AG09309 (cell line): ENCODE results near the gene OR4C45.
A peak's percentile ranks its signal among the peaks of the same experiment; 100 is the strongest.
"Not testable (repeated sequence)": the region's sequence is repeated elsewhere in the genome, so short reads cannot be mapped to it uniquely, and the experiment has no call there.

ENCODE experiments used
- DNase-seq: peaks from one replicate; pipeline ENCODE4 v3.0.0-alpha.2; 2010; ENCODE audit warnings: low read depth
- H3K4me3 ChIP-seq: 2 replicates; pipeline ENCODE4 v1.5.1; 2011; ENCODE audit warnings: mild to moderate bottlenecking, low read depth, low read length, moderate library complexity; ENCODE audit not compliant: control insufficient read depth
- TF ChIP-seq, protein P1 (sequence below): IDR thresholded peaks from 2 replicates; pipeline ENCODE4 v1.5.1; 2011; ENCODE audit warnings: mild to moderate bottlenecking, low read depth, low read length, inconsistent platforms; ENCODE audit not compliant: insufficient read depth, control insufficient read depth; ENCODE audit errors: missing control alignments

OR4C45 gene

DNA sequence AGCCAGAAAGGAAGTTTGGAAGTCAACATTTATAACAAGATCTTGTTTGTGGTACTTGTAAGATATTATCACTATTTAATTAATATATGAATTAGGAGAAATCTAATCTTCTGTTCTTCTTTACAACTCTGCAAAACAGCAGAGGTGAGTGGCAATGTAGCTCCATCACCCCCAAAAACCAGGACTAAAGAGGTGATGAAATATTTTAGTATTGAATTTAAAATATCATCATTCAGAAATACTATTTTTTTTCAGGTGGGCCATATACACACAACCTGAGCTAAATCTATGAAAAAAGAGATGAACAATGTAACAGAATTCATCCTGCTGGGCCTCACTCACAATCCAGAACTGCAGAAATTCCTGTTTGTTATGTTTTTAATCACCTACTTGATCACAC lies at the start of gene OR4C45:
TSS of gene OR4C45 (plus strand) at position 301 of the 400 bp plus-strand sequence.
- H3K4me3 ChIP-seq = no peak within 1 kb of the TSS

DNA sequence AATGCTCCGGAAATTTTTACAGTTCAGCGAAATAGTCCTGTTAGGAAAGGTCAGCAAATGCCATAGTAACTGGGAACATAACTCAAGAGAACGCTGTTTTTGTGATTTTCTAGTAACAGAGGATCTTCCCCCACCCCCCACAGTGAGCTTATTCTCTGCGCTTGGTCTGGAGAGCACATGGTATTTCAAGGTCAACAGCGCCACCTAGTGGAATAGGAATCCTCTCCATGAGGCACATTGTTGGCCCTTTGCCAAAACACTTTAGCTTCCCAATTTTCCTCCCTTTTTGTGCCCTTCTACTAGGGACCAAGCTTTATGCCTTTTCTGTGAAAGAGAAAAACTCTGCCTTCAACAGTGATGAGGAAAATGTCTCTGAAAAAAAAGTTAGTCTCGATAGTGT lies 37.1 kb upstream of the OR4C45 start:
- no peak overlapping the region for H3K4me3 ChIP-seq
- TF ChIP-seq, protein P1, sequence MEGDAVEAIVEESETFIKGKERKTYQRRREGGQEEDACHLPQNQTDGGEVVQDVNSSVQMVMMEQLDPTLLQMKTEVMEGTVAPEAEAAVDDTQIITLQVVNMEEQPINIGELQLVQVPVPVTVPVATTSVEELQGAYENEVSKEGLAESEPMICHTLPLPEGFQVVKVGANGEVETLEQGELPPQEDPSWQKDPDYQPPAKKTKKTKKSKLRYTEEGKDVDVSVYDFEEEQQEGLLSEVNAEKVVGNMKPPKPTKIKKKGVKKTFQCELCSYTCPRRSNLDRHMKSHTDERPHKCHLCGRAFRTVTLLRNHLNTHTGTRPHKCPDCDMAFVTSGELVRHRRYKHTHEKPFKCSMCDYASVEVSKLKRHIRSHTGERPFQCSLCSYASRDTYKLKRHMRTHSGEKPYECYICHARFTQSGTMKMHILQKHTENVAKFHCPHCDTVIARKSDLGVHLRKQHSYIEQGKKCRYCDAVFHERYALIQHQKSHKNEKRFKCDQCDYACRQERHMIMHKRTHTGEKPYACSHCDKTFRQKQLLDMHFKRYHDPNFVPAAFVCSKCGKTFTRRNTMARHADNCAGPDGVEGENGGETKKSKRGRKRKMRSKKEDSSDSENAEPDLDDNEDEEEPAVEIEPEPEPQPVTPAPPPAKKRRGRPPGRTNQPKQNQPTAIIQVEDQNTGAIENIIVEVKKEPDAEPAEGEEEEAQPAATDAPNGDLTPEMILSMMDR = peak; percentile 38
- DNase-seq = peak; percentile 0

More for the DNA sequence above, at the start of gene OR4C45:
- TF ChIP-seq, protein P1 = no peak
- DNase-seq = no peak

DNA sequence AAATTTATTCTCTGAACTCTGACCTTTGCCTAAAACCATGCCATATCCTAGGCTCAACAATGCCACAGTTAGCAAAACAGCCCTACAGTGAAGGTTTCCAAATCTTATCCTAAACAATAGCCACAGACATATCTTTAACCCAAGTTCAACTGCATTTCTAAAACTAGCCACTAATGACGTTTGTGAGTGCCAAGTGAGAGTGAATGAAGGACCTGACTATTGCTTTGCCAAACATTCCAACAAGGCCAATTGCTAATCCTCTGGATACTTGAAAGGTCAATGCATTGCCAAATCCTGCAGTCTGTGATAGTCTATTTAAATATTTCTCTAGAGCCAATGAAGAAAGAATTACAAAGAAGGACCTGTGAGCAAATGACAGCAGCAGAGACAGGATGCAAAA lies 2.5 kb upstream of the OR4C45 start:
- no peak overlapping the region for H3K4me3 ChIP-seq
- no peak for DNase-seq
- TF ChIP-seq, protein P1 = no peak

DNA sequence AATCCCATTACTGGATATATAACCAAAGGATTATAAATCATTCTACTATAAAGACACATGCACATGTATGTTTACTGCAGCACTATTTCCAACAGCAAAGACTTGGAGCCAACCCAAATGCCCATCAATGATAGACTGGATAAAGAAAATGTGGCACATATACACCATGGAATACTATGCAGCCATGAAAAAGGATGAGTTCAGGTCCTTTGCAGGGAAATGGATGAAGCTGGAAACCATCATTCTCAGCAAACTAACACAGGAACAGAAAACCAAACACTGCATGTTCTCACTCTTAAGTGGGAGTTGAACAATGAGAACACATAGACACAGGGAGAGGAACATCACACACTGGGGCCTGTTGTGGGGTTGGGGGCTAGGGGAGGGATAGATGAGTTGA lies 3.6 kb downstream of the OR4C45 start:
- not testable (repeated sequence) for H3K4me3 ChIP-seq, DNase-seq

DNA sequence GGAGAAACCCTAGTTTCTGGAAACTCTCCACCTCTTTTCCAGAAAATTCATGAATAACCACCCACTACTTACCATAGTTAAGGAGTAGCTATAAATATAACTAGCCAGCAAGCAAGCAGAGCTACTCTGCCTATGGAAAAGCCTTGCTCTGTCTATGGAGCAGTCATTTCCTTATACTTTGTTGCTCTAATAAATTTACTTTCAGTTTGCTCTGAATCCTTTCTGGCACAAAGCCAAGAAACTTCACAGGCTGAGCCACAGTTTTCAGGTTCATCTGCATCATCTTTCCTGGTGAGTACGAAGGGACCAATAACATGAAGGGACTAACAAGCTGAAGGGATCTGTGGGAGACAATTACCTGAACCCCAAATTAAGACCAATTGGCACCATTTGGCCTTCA lies 4.6 kb downstream of the OR4C45 start:
- TF ChIP-seq, protein P1 = no peak

DNA sequence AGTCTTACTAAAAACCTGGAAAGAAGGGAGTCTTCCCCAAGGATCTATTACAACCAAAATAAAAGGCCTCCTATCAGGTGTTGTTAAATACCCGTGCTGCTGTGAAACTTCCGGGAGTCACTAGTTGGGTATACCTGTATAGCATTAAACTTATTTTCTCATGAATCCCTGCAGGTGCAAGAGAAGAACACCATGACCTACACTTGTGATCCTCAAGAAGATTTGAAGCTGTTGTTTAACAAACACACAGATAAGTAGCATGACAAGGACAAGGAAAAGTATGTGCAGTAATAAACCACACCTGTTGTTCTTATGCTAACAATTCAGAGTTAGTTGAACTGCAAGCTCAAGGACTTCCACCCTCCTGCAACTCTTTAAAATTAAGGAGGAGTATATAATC lies 12.0 kb downstream of the OR4C45 start:
- DNase-seq = no peak
- TF ChIP-seq, protein P1 = no peak
- no peak overlapping the region for H3K4me3 ChIP-seq

More for the DNA sequence above, 4.6 kb downstream of the OR4C45 start:
- H3K4me3 ChIP-seq = no peak overlapping the region
- no peak for DNase-seq

DNA sequence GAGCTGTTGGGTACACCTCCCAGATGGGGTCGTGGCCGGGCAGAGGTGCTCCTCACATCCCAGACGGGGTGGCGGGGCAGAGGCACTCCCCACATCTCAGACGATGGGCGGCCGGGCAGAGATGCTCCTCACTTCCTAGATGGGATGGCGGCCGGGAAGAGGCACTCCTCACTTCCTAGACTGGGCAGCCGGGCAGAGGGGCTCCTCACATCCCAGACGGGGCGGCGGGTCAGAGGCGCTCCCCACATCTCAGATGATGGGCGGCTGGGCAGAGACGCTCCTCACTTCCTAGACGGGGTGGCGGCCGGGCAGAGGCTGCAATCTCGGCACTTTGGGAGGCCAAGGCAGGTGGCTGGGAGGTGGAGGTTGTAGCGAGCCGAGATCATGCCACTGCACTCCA lies 30.4 kb downstream of the OR4C45 start:
- DNase-seq, H3K4me3 ChIP-seq: not testable (repeated sequence)

DNA sequence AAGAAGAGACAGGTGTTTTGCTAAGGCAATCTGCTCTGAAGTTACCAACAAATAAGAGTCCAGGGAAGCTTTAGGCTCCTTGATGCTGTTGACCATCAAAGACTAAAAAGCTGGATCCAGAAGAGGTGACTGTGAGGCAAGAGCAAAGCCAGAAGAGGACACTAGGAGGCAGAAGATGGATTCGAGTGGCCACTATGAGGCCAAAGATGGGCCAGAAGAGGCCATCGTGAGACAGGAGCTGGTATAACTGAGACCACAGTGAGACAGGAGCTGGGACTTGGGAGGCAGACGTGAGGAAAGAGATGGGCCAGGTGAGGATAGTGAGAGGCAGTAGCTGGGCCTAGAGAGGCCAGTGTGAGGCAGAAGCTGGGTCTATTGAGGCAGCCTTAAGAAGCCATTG lies 37.7 kb downstream of the OR4C45 start:
- TF ChIP-seq, protein P1 = no peak
- DNase-seq = no peak
- H3K4me3 ChIP-seq = no peak overlapping the region
